ENCODE measurements around the gene TNRC6B.

DNA sequence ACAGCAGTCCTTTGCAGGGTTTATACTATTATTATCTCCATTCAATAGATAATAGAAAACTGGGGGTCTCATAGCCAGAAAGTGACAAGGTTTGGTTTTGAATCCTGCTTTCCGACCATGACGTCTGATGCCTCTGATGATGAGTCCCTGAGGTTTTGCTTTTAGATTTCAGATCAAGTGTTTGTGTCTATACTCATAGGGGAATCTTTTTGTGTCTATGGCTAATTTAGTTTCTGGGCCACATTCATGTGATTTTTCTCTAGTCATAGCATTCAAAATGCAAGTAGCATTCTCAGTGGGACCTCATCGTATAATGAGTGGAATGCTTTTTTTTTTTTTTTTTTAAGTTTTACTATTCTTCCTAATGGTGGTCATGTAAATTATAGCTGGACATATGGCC, 72.9 kb downstream of the TNRC6B start:
- TF ChIP-seq, protein P1, sequence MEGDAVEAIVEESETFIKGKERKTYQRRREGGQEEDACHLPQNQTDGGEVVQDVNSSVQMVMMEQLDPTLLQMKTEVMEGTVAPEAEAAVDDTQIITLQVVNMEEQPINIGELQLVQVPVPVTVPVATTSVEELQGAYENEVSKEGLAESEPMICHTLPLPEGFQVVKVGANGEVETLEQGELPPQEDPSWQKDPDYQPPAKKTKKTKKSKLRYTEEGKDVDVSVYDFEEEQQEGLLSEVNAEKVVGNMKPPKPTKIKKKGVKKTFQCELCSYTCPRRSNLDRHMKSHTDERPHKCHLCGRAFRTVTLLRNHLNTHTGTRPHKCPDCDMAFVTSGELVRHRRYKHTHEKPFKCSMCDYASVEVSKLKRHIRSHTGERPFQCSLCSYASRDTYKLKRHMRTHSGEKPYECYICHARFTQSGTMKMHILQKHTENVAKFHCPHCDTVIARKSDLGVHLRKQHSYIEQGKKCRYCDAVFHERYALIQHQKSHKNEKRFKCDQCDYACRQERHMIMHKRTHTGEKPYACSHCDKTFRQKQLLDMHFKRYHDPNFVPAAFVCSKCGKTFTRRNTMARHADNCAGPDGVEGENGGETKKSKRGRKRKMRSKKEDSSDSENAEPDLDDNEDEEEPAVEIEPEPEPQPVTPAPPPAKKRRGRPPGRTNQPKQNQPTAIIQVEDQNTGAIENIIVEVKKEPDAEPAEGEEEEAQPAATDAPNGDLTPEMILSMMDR (conservative IDR thresholded peaks at IDR 0.05 in 1 of 2, IDR thresholded peaks at IDR 0.05 in 1 of 2; ENCODE audit: low read depth in 1 of 2, low read length in 2 of 2) = no peak
- TF ChIP-seq EZH2 (IDR thresholded peaks at IDR 0.05; ENCODE audit: low read length, missing control alignments) = no peak

All from fibroblast of lung (primary cell).